GM18502 (cell line): ENCODE results near the gene RPEL1.

ENCODE experiments used
- ATAC-seq: cut with Tn5 transposase; IDR thresholded peaks from one replicate; pipeline ENCODE4 v1.9.1; 2021; ENCODE audit warnings: mild to moderate bottlenecking; ENCODE audit not compliant: unreplicated experiment, poor library complexity

RPEL1 gene

GRCh38 chr10:103277713-103278536, 32.2 kb downstream of the RPEL1 start:
- no peak for ATAC-seq

- ATAC-seq = no peak
These were observed 32.8 kb downstream of the RPEL1 start for GRCh38 chr10:103278537-103278823.

- ATAC-seq = no peak
These were observed 33.2 kb downstream of the RPEL1 start for GRCh38 chr10:103278862-103279298.

GRCh38 chr10:103280031-103280430, 34.3 kb downstream of the RPEL1 start:
- ATAC-seq = no peak

- ATAC-seq = no peak
These were observed 34.8 kb downstream of the RPEL1 start for GRCh38 chr10:103280506-103280905.

GRCh38 chr10:103281753-103282152, 36.1 kb downstream of the RPEL1 start:
- ATAC-seq = no peak

- ATAC-seq = no peak
These were observed 37.3 kb downstream of the RPEL1 start for GRCh38 chr10:103282961-103283360.

GRCh38 chr10:103284170-103284569, 38.5 kb downstream of the RPEL1 start:
- ATAC-seq = no peak

- no peak for ATAC-seq
These were observed 42.3 kb downstream of the RPEL1 start for GRCh38 chr10:103287992-103288391.

GRCh38 chr10:103291588-103291987, 45.9 kb downstream of the RPEL1 start:
- no peak for ATAC-seq

- ATAC-seq = no peak
These were observed 49.8 kb downstream of the RPEL1 start for GRCh38 chr10:103295374-103296015.
